ENCODE results near the gene FAM117B. TPM values are rescaled to one million over a fixed set of nuclear protein-coding genes. Genes with fewer than 3 reads are reported as not detected.

The FAM117B gene
- total and polyA plus RNA-seq, 8 donors, result 1.9 to 49.8 (median 13.3) TPM

- DNase-seq, result no peak
- no peaks in the 10 kb centered on the region for H3K36me3 ChIP-seq
- 82 to 89% (median 86%) methylated on average over 3 to 4 of the region's 4 CpGs for WGBS, 5 donors
Observed at GRCh38 chr2:202613479-202613878, 21.3 kb upstream of the FAM117B start.

GRCh38 chr2:202624133-202624532 is 10.6 kb upstream of the FAM117B start:
- intact Hi-C loops (cut with DNase I; ENCODE audit: low total_unique reads), result no loop called here

More at GRCh38 chr2:202613479-202613878, 21.3 kb upstream of the FAM117B start:
- Histone ChIP-seq H3K9me3 (no peaks in the 10 kb centered on the region), H3K4me1 (peaks cover 0 to 12% (median 0%) of the 10 kb centered on the region in 4 donors), H3K27ac (no peak overlapping the region), H3K4me3 (no peak overlapping the region), H3K27me3 (no peaks in the 10 kb centered on the region)
- TF ChIP-seq CTCF (IDR thresholded peaks at IDR 0.05) (no peak), EP300 (IDR thresholded peaks at IDR 0.05) (no peak), POLR2AphosphoS5 (IDR thresholded peaks at IDR 0.05) (no peak), POLR2A (IDR thresholded peaks at IDR 0.05) (no peak)
- intact Hi-C loops (cut with DNase I; ENCODE audit: low total_unique reads), result no loop called here

GRCh38 chr2:202627042-202627441 is 7.7 kb upstream of the FAM117B start:
- DNase-seq, result no peak
- Histone ChIP-seq H3K36me3 (no peaks in the 10 kb centered on the region), H3K9me3 (no peaks in the 10 kb centered on the region), H3K4me1 (no peaks in the 10 kb centered on the region), H3K4me3 (no peak overlapping the region), H3K27ac (no peak overlapping the region), H3K27me3 (no peaks in the 10 kb centered on the region)
- WGBS, 5 donors, result 56 to 68% (median 63%) methylated on average over 4 of the region's 4 CpGs
- intact Hi-C loops (cut with DNase I; ENCODE audit: low total_unique reads), result no loop called here
- TF ChIP-seq POLR2A (IDR thresholded peaks at IDR 0.05) (no peak), POLR2AphosphoS5 (IDR thresholded peaks at IDR 0.05) (no peak), CTCF (IDR thresholded peaks at IDR 0.05) (no peak), EP300 (IDR thresholded peaks at IDR 0.05) (no peak)

More at GRCh38 chr2:202624133-202624532, 10.6 kb upstream of the FAM117B start:
- Histone ChIP-seq H3K9me3 (no peaks in the 10 kb centered on the region), H3K27ac (no peak overlapping the region), H3K4me3 (no peak overlapping the region), H3K36me3 (no peaks in the 10 kb centered on the region), H3K27me3 (no peaks in the 10 kb centered on the region), H3K4me1 (no peaks in the 10 kb centered on the region)
- no peak for TF ChIP-seq POLR2AphosphoS5 (IDR thresholded peaks at IDR 0.05)
- TF ChIP-seq EP300 (IDR thresholded peaks at IDR 0.05), result no peak
- TF ChIP-seq CTCF (IDR thresholded peaks at IDR 0.05), result no peak
- TF ChIP-seq POLR2A (IDR thresholded peaks at IDR 0.05), result no peak
- WGBS, 5 donors, result 90 to 97% (median 96%) methylated on average over 5 of the region's 5 CpGs
- no peak for DNase-seq

GRCh38 chr2:202628646-202629198 is 6.0 kb upstream of the FAM117B start:
- H3K4me3 ChIP-seq, result no peak overlapping the region
- no peaks in the 10 kb centered on the region for H3K27me3 ChIP-seq
- TF ChIP-seq POLR2AphosphoS5 (IDR thresholded peaks at IDR 0.05) (no peak), EP300 (IDR thresholded peaks at IDR 0.05) (no peak), POLR2A (IDR thresholded peaks at IDR 0.05) (no peak), CTCF (IDR thresholded peaks at IDR 0.05) (no peak)
- no peak for DNase-seq
- intact Hi-C loops (cut with DNase I; ENCODE audit: low total_unique reads), result no loop called here
- no peak overlapping the region for H3K27ac ChIP-seq
- H3K9me3 ChIP-seq, result no peaks in the 10 kb centered on the region
- no peaks in the 10 kb centered on the region for H3K36me3 ChIP-seq
- H3K4me1 ChIP-seq, result peaks cover 0 to 2% (median under 1%) of the 10 kb centered on the region in 4 donors
- WGBS, 5 donors, result 82 to 86% (median 85%) methylated on average over 3 of the region's 3 CpGs
